ENCODE data around the gene SLC7A10.

- TF ChIP-seq CTCF (conservative IDR thresholded peaks at IDR 0.05; ENCODE audit: low read length) (no peak), EZH2phosphoT487 (IDR thresholded peaks at IDR 0.05; ENCODE audit: borderline replicate concordance, low read depth, low read length) (no peak)
These were observed 20.0 kb downstream of the SLC7A10 start for GRCh38 chr19:33205531-33206260.
